WERI-Rb-1 (cell line): ENCODE results near the gene SPANXN2.

Source experiments
- DNase-seq: peaks from one replicate; pipeline ENCODE4 v3.0.0-alpha.2; 2020
- H3K27ac ChIP-seq: fragments of 250-450 bp; sonication (Bioruptor Pico); 2 replicates; pipeline ENCODE4 v1.5.1; 2020; ENCODE audit warnings: mild to moderate bottlenecking, moderate library complexity
- H3K27me3 ChIP-seq: fragments of 250-450 bp; sonication (Bioruptor Pico); 2 replicates; pipeline ENCODE4 v1.5.1; 2021; ENCODE audit warnings: mild to moderate bottlenecking, low read depth, moderate library complexity; ENCODE audit not compliant: insufficient read depth, severe bottlenecking
- H3K36me3 ChIP-seq: fragments of 250-450 bp; sonication (Bioruptor Pico); 2 replicates; pipeline ENCODE4 v1.5.1; 2020; ENCODE audit warnings: mild to moderate bottlenecking, moderate library complexity
- H3K4me3 ChIP-seq: 2 replicates; pipeline ENCODE4 v1.5.1; 2011; ENCODE audit warnings: low read depth, mild to moderate bottlenecking, control low read depth, low read length
- H3K9me3 ChIP-seq: fragments of 250-450 bp; sonication (Bioruptor Pico); 2 replicates; pipeline ENCODE4 v1.5.1; 2021; ENCODE audit warnings: mild to moderate bottlenecking, moderate library complexity; ENCODE audit not compliant: severe bottlenecking
- CTCF ChIP-seq: IDR thresholded peaks from 2 replicates; pipeline ENCODE4 v1.5.1; 2011; ENCODE audit warnings: low read depth, mild to moderate bottlenecking, control low read depth, inconsistent platforms, low read length

Gene SPANXN2

GRCh38 chrX:143664302-143664701 lies 56.2 kb downstream of the SPANXN2 start:
- peak; percentile 12; the same call in 1 of the 2 replicates for TF ChIP-seq CTCF
- DNase-seq = no peak
- H3K4me3 ChIP-seq = no peak overlapping the region
- H3K27me3 ChIP-seq = peaks cover 37% of the 10 kb centered on the region
- no peaks in the 10 kb centered on the region for H3K9me3 ChIP-seq
- no peak overlapping the region for H3K27ac ChIP-seq
- no peaks in the 10 kb centered on the region for H3K36me3 ChIP-seq

- Histone ChIP-seq H3K36me3 (no peaks in the 10 kb centered on the region), H3K4me3 (no peak overlapping the region), H3K9me3 (no peaks in the 10 kb centered on the region), H3K27me3 (peaks cover 34% of the 10 kb centered on the region), H3K27ac (no peak overlapping the region)
- TF ChIP-seq CTCF = no peak
- DNase-seq = no peak
Measured at GRCh38 chrX:143663755-143664154, 56.8 kb downstream of the SPANXN2 start.
